ENCODE results near the gene OGDH. TPM values are rescaled to one million over a fixed set of nuclear protein-coding genes. Genes with fewer than 3 reads are reported as not detected.

Gene OGDH
- total and polyA plus RNA-seq, 4 experiments from 2014 or later: 42.2 to 126 (median 88.8) TPM

DNA sequence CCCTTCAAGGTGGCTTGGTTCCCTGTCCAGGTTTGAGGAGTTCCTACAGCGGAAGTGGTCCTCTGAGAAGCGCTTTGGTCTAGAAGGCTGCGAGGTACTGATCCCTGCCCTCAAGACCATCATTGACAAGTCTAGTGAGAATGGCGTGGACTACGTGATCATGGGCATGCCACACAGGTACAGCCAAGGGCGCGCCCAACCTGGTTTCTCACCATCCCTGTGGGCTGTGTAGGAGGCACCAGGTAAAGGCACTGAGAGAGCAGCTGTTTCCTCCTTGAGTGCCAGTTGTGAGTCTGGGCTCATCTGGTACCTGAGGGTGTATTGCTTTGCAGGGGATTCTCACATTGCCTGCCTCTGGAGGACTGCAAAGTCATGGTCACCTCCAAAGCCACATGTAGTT is 68.0 kb downstream of the OGDH start:
- Mint-ChIP-seq H3K4me3 (no peak overlapping the region), H3K27me3 (no peaks in the 10 kb centered on the region), H3K36me3 (peaks cover 42 to 64% of the 10 kb centered on the region in 2 donors), H3K27ac (peak overlapping the region in 2 of 7 donors; percentile 64 to 75), H3K9me3 (no peaks in the 10 kb centered on the region), H3K4me1 (peaks cover 0 to 6% (median 4%) of the 10 kb centered on the region in 4 donors)
- Histone ChIP-seq H3K4me3 (ENCODE audit: low read length in 2 of 2) (no peak overlapping the region), H3K4me1 (ENCODE audit: insufficient read depth, low read length) (no peaks in the 10 kb centered on the region), H3K9me3 (ENCODE audit: control insufficient read depth in 1 of 2, low read length in 2 of 2) (no peaks in the 10 kb centered on the region), H3K27ac (ENCODE audit: low read depth, low read length) (no peak overlapping the region), H3K27me3 (ENCODE audit: insufficient read depth, low read length) (no peaks in the 10 kb centered on the region), H3K36me3 (ENCODE audit: insufficient read depth, low read length) (peaks cover 48% of the 10 kb centered on the region)
- DNase-seq: no peak
- ChIA-PET CTCF (ENCODE audit: partially characterized antibody) (interaction anchor here (0.9 kb wide), 1 partner anchor 33 kb away, joined by 3 read pairs; no protein-coding TSS in a partner anchor), POLR2A (ENCODE audit: partially characterized antibody) (no interaction called here)
- intact Hi-C loops (cut with micrococcal nuclease): no loop called here

GRCh38 chr7:44676776-44677175 is 70.3 kb downstream of the OGDH start:
- CTCF ChIA-PET (ENCODE audit: partially characterized antibody): no interaction called here
- Histone ChIP-seq H3K36me3 (ENCODE audit: insufficient read depth, low read length) (peaks cover 55% of the 10 kb centered on the region), H3K27ac (ENCODE audit: low read depth, low read length) (no peak overlapping the region), H3K4me1 (ENCODE audit: insufficient read depth, low read length) (no peaks in the 10 kb centered on the region), H3K27me3 (ENCODE audit: insufficient read depth, low read length) (no peaks in the 10 kb centered on the region), H3K4me3 (ENCODE audit: low read length in 2 of 2) (no peak overlapping the region), H3K9me3 (ENCODE audit: control insufficient read depth in 1 of 2, low read length in 2 of 2) (no peaks in the 10 kb centered on the region)
- DNase-seq: no peak
- H3K36me3 Mint-ChIP-seq: peaks cover 40 to 74% of the 10 kb centered on the region in 2 donors
- H3K4me1 Mint-ChIP-seq: peaks cover 0 to 6% (median 2%) of the 10 kb centered on the region in 4 donors
- no peaks in the 10 kb centered on the region for H3K27me3 Mint-ChIP-seq
- intact Hi-C loops (cut with micrococcal nuclease): no loop called here
- no peak overlapping the region for H3K4me3 Mint-ChIP-seq
- no peaks in the 10 kb centered on the region for H3K9me3 Mint-ChIP-seq
- POLR2A ChIA-PET (ENCODE audit: partially characterized antibody): no interaction called here
- peak overlapping the region in 4 of 7 donors; percentile 5 to 81 (median 64) for H3K27ac Mint-ChIP-seq

GRCh38 chr7:44678101-44678470 is 71.7 kb downstream of the OGDH start:
- peaks cover 0 to 6% (median 2%) of the 10 kb centered on the region in 4 donors for H3K4me1 Mint-ChIP-seq
- H3K9me3 Mint-ChIP-seq: no peaks in the 10 kb centered on the region
- CTCF ChIA-PET (ENCODE audit: partially characterized antibody): no interaction called here
- DNase-seq: no peak
- H3K4me3 ChIP-seq (ENCODE audit: low read length in 2 of 2): no peak overlapping the region
- H3K27me3 ChIP-seq (ENCODE audit: insufficient read depth, low read length): no peaks in the 10 kb centered on the region
- H3K4me3 Mint-ChIP-seq: no peak overlapping the region
- POLR2A ChIA-PET (ENCODE audit: partially characterized antibody): interaction anchor here (1.5 kb wide), 1 partner anchor 45 kb away, joined by 4 read pairs; no protein-coding TSS in a partner anchor
- peak overlapping the region in 2 of 7 donors; percentile 50 to 61 for H3K27ac Mint-ChIP-seq
- no peaks in the 10 kb centered on the region for H3K4me1 ChIP-seq (ENCODE audit: insufficient read depth, low read length)
- H3K27me3 Mint-ChIP-seq: no peaks in the 10 kb centered on the region
- H3K36me3 ChIP-seq (ENCODE audit: insufficient read depth, low read length): peaks cover 57% of the 10 kb centered on the region
- intact Hi-C loops (cut with micrococcal nuclease): no loop called here
- no peak overlapping the region for H3K27ac ChIP-seq (ENCODE audit: low read depth, low read length)
- peaks cover 38 to 78% of the 10 kb centered on the region in 2 donors for H3K36me3 Mint-ChIP-seq
- no peaks in the 10 kb centered on the region for H3K9me3 ChIP-seq (ENCODE audit: control insufficient read depth in 1 of 2, low read length in 2 of 2)

DNA sequence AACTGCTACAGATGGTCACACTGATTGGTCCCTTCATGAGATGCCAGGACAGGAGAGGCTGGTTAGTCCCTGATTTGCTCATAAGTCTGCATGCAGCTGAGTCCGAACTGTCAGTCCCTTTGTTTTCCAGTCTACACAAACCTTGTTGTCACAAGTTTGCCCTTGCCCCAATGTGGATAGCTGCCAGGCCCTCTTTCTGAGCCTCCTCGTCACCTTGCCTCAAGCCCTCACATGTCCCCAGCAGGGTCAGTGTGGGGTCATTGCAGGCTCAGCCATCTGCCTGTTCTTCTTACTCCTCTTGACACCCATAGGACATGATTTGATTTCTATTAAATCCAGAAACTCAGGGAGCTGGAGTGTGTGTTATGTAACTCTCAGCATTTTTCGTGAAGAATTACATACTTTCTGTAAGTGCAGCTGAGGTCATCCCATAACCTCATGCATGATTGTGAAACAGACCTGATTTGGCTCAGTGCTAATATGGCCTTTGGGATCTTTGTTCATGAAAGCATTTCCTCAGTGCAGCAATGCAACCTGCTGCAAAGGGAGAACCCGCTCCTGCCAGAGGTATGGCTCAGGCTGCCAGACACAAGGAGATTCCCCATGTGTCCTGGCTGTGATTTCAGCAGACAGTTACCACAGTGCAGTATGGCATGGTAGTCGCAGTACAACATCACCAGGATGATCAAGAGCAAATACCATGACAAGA is 72.2 kb downstream of the OGDH start:
- Mint-ChIP-seq H3K9me3 (no peaks in the 10 kb centered on the region), H3K27ac (peak overlapping the region in 6 of 7 donors; percentile 16 to 81 (median 75)), H3K4me3 (no peak overlapping the region), H3K36me3 (peaks cover 36 to 76% of the 10 kb centered on the region in 2 donors), H3K27me3 (no peaks in the 10 kb centered on the region), H3K4me1 (peaks cover 0 to 6% (median 2%) of the 10 kb centered on the region in 4 donors)
- Histone ChIP-seq H3K4me1 (ENCODE audit: insufficient read depth, low read length) (no peaks in the 10 kb centered on the region), H3K36me3 (ENCODE audit: insufficient read depth, low read length) (peaks cover 54% of the 10 kb centered on the region), H3K27me3 (ENCODE audit: insufficient read depth, low read length) (no peaks in the 10 kb centered on the region), H3K9me3 (ENCODE audit: control insufficient read depth in 1 of 2, low read length in 2 of 2) (no peaks in the 10 kb centered on the region), H3K27ac (ENCODE audit: low read depth, low read length) (no peak overlapping the region), H3K4me3 (ENCODE audit: low read length in 2 of 2) (no peak overlapping the region)
- CTCF ChIA-PET (ENCODE audit: partially characterized antibody): no interaction called here
- intact Hi-C loops (cut with micrococcal nuclease): no loop called here
- POLR2A ChIA-PET (ENCODE audit: partially characterized antibody): interaction anchor here (1.5 kb wide), 1 partner anchor 45 kb away, joined by 4 read pairs; no protein-coding TSS in a partner anchor
- no peak for DNase-seq

GRCh38 chr7:44681645-44682044 is 75.2 kb downstream of the OGDH start:
- ChIA-PET CTCF (ENCODE audit: partially characterized antibody) (interaction anchor here (2.1 kb wide), 1 partner anchor 117 kb away, joined by 5 read pairs; no protein-coding TSS in a partner anchor), POLR2A (ENCODE audit: partially characterized antibody) (interaction anchor here (1.5 kb wide), 1 partner anchor 75 kb away, joined by 4 read pairs; the partner anchor contains the start of gene OGDH)
- Mint-ChIP-seq H3K36me3 (peaks cover 37 to 79% of the 10 kb centered on the region in 2 donors), H3K27ac (peak overlapping the region in 2 of 7 donors; percentile 62 to 70), H3K4me1 (peaks cover 0 to 6% (median 5%) of the 10 kb centered on the region in 4 donors), H3K27me3 (no peaks in the 10 kb centered on the region), H3K4me3 (no peak overlapping the region), H3K9me3 (no peaks in the 10 kb centered on the region)
- no peaks in the 10 kb centered on the region for H3K27me3 ChIP-seq (ENCODE audit: insufficient read depth, low read length)
- peaks cover 38% of the 10 kb centered on the region for H3K36me3 ChIP-seq (ENCODE audit: insufficient read depth, low read length)
- H3K4me3 ChIP-seq (ENCODE audit: low read length in 2 of 2): no peak overlapping the region
- H3K9me3 ChIP-seq (ENCODE audit: control insufficient read depth in 1 of 2, low read length in 2 of 2): no peaks in the 10 kb centered on the region
- intact Hi-C loops (cut with micrococcal nuclease): loop anchor here (5.0 kb wide), 1 partner anchor 49 kb away; no protein-coding TSS in a partner anchor
- DNase-seq: no peak
- H3K27ac ChIP-seq (ENCODE audit: low read depth, low read length): no peak overlapping the region
- H3K4me1 ChIP-seq (ENCODE audit: insufficient read depth, low read length): no peaks in the 10 kb centered on the region

GRCh38 chr7:44685723-44686122 is 79.3 kb downstream of the OGDH start:
- Mint-ChIP-seq H3K36me3 (peaks cover 31 to 68% of the 10 kb centered on the region in 2 donors), H3K9me3 (no peaks in the 10 kb centered on the region), H3K4me1 (peaks cover 0 to 4% (median 2%) of the 10 kb centered on the region in 4 donors), H3K27me3 (no peaks in the 10 kb centered on the region), H3K4me3 (no peak overlapping the region), H3K27ac (peak overlapping the region in 3 of 7 donors; percentile 30 to 79 (median 57))
- H3K4me3 ChIP-seq (ENCODE audit: low read length in 2 of 2): no peak overlapping the region
- no peak for DNase-seq
- H3K36me3 ChIP-seq (ENCODE audit: insufficient read depth, low read length): peaks cover 28% of the 10 kb centered on the region
- H3K27ac ChIP-seq (ENCODE audit: low read depth, low read length): no peak overlapping the region
- no peaks in the 10 kb centered on the region for H3K4me1 ChIP-seq (ENCODE audit: insufficient read depth, low read length)
- H3K27me3 ChIP-seq (ENCODE audit: insufficient read depth, low read length): no peaks in the 10 kb centered on the region
- intact Hi-C loops (cut with micrococcal nuclease): no loop called here
- ChIA-PET CTCF (ENCODE audit: partially characterized antibody) (no interaction called here), POLR2A (ENCODE audit: partially characterized antibody) (interaction anchor here (0.5 kb wide), 1 partner anchor 60 kb away, joined by 3 read pairs; no protein-coding TSS in a partner anchor)
- no peaks in the 10 kb centered on the region for H3K9me3 ChIP-seq (ENCODE audit: control insufficient read depth in 1 of 2, low read length in 2 of 2)

GRCh38 chr7:44689427-44689826 is 83.0 kb downstream of the OGDH start:
- Mint-ChIP-seq H3K4me3 (no peak overlapping the region), H3K27ac (no peak overlapping the region), H3K4me1 (peaks cover 0 to 6% (median 2%) of the 10 kb centered on the region in 4 donors), H3K9me3 (no peaks in the 10 kb centered on the region), H3K36me3 (peaks cover 42 to 58% of the 10 kb centered on the region in 2 donors), H3K27me3 (no peaks in the 10 kb centered on the region)
- POLR2A ChIA-PET (ENCODE audit: partially characterized antibody): interaction anchor here (0.6 kb wide), 1 partner anchor 111 kb away, joined by 5 read pairs; no protein-coding TSS in a partner anchor
- CTCF ChIA-PET (ENCODE audit: partially characterized antibody): interaction anchor here (0.6 kb wide), 1 partner anchor 497 kb away, joined by 3 read pairs; no protein-coding TSS in a partner anchor
- Histone ChIP-seq H3K27ac (ENCODE audit: low read depth, low read length) (no peak overlapping the region), H3K4me1 (ENCODE audit: insufficient read depth, low read length) (no peaks in the 10 kb centered on the region), H3K9me3 (ENCODE audit: control insufficient read depth in 1 of 2, low read length in 2 of 2) (no peaks in the 10 kb centered on the region), H3K27me3 (ENCODE audit: insufficient read depth, low read length) (no peaks in the 10 kb centered on the region), H3K4me3 (ENCODE audit: low read length in 2 of 2) (no peak overlapping the region), H3K36me3 (ENCODE audit: insufficient read depth, low read length) (peaks cover 27% of the 10 kb centered on the region)
- intact Hi-C loops (cut with micrococcal nuclease): no loop called here
- DNase-seq: no peak
